ENCODE measurements around the gene HAAO.

Gene HAAO

GRCh38 chr2:42812899-42813479, 20.6 kb upstream of the HAAO start:
- DNase-seq, result no peak

- peak; percentile 49 for DNase-seq
These were observed 18.8 kb upstream of the HAAO start for GRCh38 chr2:42810971-42811811.

- peak; percentile 96 for DNase-seq
These were observed 18.0 kb upstream of the HAAO start for GRCh38 chr2:42810121-42810970.

GRCh38 chr2:42809819-42810120, 17.4 kb upstream of the HAAO start:
- DNase-seq, result peak; percentile 73

- no peak for DNase-seq
These were observed 16.9 kb upstream of the HAAO start for GRCh38 chr2:42809131-42809818.

- DNase-seq, result no peak
These were observed 15.9 kb upstream of the HAAO start for GRCh38 chr2:42808301-42808700.

GRCh38 chr2:42806786-42807185, 14.4 kb upstream of the HAAO start:
- no peak for DNase-seq

- no peak for DNase-seq
These were observed 12.5 kb upstream of the HAAO start for GRCh38 chr2:42804891-42805290.

GRCh38 chr2:42804338-42804737, 12.0 kb upstream of the HAAO start:
- DNase-seq, result no peak

- DNase-seq, result no peak
These were observed 9.8 kb upstream of the HAAO start for GRCh38 chr2:42802150-42802549.

- DNase-seq, result no peak
These were observed 9.0 kb upstream of the HAAO start for GRCh38 chr2:42801381-42801780.

- DNase-seq, result no peak
These were observed 8.6 kb upstream of the HAAO start for GRCh38 chr2:42800981-42801380.

- no peak for DNase-seq
These were observed 8.1 kb upstream of the HAAO start for GRCh38 chr2:42800461-42800962.

GRCh38 chr2:42799881-42800280, 7.5 kb upstream of the HAAO start:
- DNase-seq, result no peak

- no peak for DNase-seq
These were observed 4.9 kb upstream of the HAAO start for GRCh38 chr2:42797281-42797680.

- no peak for DNase-seq
These were observed 4.3 kb upstream of the HAAO start for GRCh38 chr2:42796427-42797248.

GRCh38 chr2:42795841-42796301, 3.5 kb upstream of the HAAO start:
- no peak for DNase-seq

GRCh38 chr2:42795275-42795674, 2.9 kb upstream of the HAAO start:
- DNase-seq, result no peak

GRCh38 chr2:42794271-42795046, 2.1 kb upstream of the HAAO start:
- no peak for DNase-seq

- no peak for DNase-seq
These were observed 1.2 kb upstream of the HAAO start for GRCh38 chr2:42793334-42794270.

All from GDM1 (cell line).